Measurements from ENCODE around the gene LAMB4. TPM values are rescaled to one million over a fixed set of nuclear protein-coding genes. Genes with fewer than 3 reads are reported as not detected.

LAMB4 gene
- polyA plus RNA-seq, 1 of the 3 experiments (the other 2 are of a cell fraction) = 0.36 TPM

GRCh38 chr7:108071551-108071950, 58.6 kb downstream of the LAMB4 start:
- Histone ChIP-seq H3K9ac (no peak overlapping the region), H4K20me1 (ENCODE audit: insufficient read depth) (no peaks in the 10 kb centered on the region), H3K27me3 (ENCODE audit: insufficient read depth) (no peaks in the 10 kb centered on the region), H3K9me2 (no peaks in the 10 kb centered on the region), H2AFZ (ENCODE audit: low read depth) (no peak overlapping the region), H3K9me3 (no peaks in the 10 kb centered on the region), H3K79me2 (ENCODE audit: insufficient read depth) (no peaks in the 10 kb centered on the region), H3K27ac (ENCODE audit: low read depth in 2 of 2, low read length in 1 of 2) (no peak overlapping the region), H3F3A (replicated peaks; ENCODE audit: insufficient read depth) (no peaks in the 10 kb centered on the region), H3K4me1 (ENCODE audit: control insufficient read depth in 1 of 2, insufficient read depth in 2 of 2, low read depth in 1 of 2, low read length in 1 of 2) (peaks cover 0 to 2% of the 10 kb centered on the region in 2 experiments; a peak in 1 of 4 replicates), H3K36me3 (replicated peaks in 1 of 2; ENCODE audit: control insufficient read depth in 1 of 2, insufficient read depth in 2 of 2, low read length in 1 of 2) (no peaks in the 10 kb centered on the region), H3K4me3 (ENCODE audit: low read depth in 2 of 2, low read length in 1 of 2) (no peak overlapping the region), H3K4me2 (no peak overlapping the region)
- POLR2A ChIA-PET = no interaction called here
- CTCF ChIA-PET = no interaction called here
- TF ChIP-seq EZH2phosphoT487 (IDR thresholded peaks at IDR 0.05; ENCODE audit: borderline replicate concordance, low read depth) = no peak
- no peak for TF ChIP-seq FOSL2 (IDR thresholded peaks at IDR 0.05; ENCODE audit: borderline replicate concordance, low read depth)
- TF ChIP-seq, protein P1, sequence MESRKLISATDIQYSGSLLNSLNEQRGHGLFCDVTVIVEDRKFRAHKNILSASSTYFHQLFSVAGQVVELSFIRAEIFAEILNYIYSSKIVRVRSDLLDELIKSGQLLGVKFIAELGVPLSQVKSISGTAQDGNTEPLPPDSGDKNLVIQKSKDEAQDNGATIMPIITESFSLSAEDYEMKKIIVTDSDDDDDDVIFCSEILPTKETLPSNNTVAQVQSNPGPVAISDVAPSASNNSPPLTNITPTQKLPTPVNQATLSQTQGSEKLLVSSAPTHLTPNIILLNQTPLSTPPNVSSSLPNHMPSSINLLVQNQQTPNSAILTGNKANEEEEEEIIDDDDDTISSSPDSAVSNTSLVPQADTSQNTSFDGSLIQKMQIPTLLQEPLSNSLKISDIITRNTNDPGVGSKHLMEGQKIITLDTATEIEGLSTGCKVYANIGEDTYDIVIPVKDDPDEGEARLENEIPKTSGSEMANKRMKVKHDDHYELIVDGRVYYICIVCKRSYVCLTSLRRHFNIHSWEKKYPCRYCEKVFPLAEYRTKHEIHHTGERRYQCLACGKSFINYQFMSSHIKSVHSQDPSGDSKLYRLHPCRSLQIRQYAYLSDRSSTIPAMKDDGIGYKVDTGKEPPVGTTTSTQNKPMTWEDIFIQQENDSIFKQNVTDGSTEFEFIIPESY (IDR thresholded peaks at IDR 0.05; ENCODE audit: borderline replicate concordance, low read depth) = no peak
- TF ChIP-seq TEAD4 (IDR thresholded peaks at IDR 0.05; ENCODE audit: borderline replicate concordance, insufficient read depth) = no peak
- TF ChIP-seq MEF2A (IDR thresholded peaks at IDR 0.05; ENCODE audit: borderline replicate concordance, low read depth) = no peak
- TF ChIP-seq, protein P2, sequence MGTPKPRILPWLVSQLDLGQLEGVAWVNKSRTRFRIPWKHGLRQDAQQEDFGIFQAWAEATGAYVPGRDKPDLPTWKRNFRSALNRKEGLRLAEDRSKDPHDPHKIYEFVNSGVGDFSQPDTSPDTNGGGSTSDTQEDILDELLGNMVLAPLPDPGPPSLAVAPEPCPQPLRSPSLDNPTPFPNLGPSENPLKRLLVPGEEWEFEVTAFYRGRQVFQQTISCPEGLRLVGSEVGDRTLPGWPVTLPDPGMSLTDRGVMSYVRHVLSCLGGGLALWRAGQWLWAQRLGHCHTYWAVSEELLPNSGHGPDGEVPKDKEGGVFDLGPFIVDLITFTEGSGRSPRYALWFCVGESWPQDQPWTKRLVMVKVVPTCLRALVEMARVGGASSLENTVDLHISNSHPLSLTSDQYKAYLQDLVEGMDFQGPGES (IDR thresholded peaks at IDR 0.05; ENCODE audit: low read depth, low read length) = no peak
- TF ChIP-seq RCOR1 (IDR thresholded peaks at IDR 0.05; ENCODE audit: low read length) = no peak
- no peak for TF ChIP-seq SMC3 (IDR thresholded peaks at IDR 0.05; ENCODE audit: low read depth, low read length)
- TF ChIP-seq, protein P3, sequence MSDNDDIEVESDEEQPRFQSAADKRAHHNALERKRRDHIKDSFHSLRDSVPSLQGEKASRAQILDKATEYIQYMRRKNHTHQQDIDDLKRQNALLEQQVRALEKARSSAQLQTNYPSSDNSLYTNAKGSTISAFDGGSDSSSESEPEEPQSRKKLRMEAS (IDR thresholded peaks at IDR 0.05; ENCODE audit: low read depth) = no peak
- TF ChIP-seq RFX5 (IDR thresholded peaks at IDR 0.05; ENCODE audit: low read length) = no peak
- TF ChIP-seq FOXM1 (IDR thresholded peaks at IDR 0.05; ENCODE audit: low read depth) = no peak
- TF ChIP-seq ELF1 (IDR thresholded peaks at IDR 0.05) = no peak
- TF ChIP-seq PBX3 (IDR thresholded peaks at IDR 0.05) = no peak
- no peak for TF ChIP-seq RXRA (IDR thresholded peaks at IDR 0.05; ENCODE audit: borderline replicate concordance, low read depth)
- TF ChIP-seq GABPA (IDR thresholded peaks at IDR 0.05; ENCODE audit: low read depth) = no peak
- no peak for TF ChIP-seq GATA2 (CRISPR knock-in tag; IDR thresholded peaks at IDR 0.05)
- no peak for TF ChIP-seq TCF12 (IDR thresholded peaks at IDR 0.05)
- WGBS (ENCODE audit: low lambda C conversion rate) = 100% methylated on average over 1 of the region's 1 CpG
- DNase-seq = no peak
